Liver (tissue), 9 donors: Measurements from ENCODE around the gene BAAT. TPM values are rescaled to one million over a fixed set of nuclear protein-coding genes. Genes with fewer than 3 reads are reported as not detected.

Experiments
- DNase-seq: peaks from one replicate; pipeline ENCODE4 v3.0.0-alpha.2; 2017; ENCODE audit warnings: low spot score
- H3K27ac ChIP-seq, 2 donors: one replicate each; pipeline ENCODE4 v1.7.0; 2013; ENCODE audit warnings: inconsistent platforms in 2 of 2, low read length in 2 of 2, control low read depth in 1 of 2, low read depth in 1 of 2, mild to moderate bottlenecking in 1 of 2
- H3K27me3 ChIP-seq, 4 donors: one replicate each; pipeline versions ENCODE4 v1.6.1 to v1.7.0; 2013; ENCODE audit warnings: low read length in 3 of 4, inconsistent platforms in 1 of 4, mild to moderate bottlenecking in 1 of 4, moderate library complexity in 1 of 4; ENCODE audit not compliant: control insufficient read depth in 4 of 4, insufficient read depth in 4 of 4
- H3K36me3 ChIP-seq, 4 donors: one replicate each; pipeline versions ENCODE4 v1.6.1 to v1.7.0; 2013; ENCODE audit warnings: low read length in 3 of 4, mild to moderate bottlenecking in 3 of 4, low read depth in 1 of 4, moderate library complexity in 1 of 4; ENCODE audit not compliant: control insufficient read depth in 4 of 4, insufficient read depth in 3 of 4
- H3K4me1 ChIP-seq, 4 donors: one replicate each; pipeline versions ENCODE4 v1.6.1 to v1.7.0; 2013; ENCODE audit warnings: low read length in 3 of 4, mild to moderate bottlenecking in 3 of 4, moderate library complexity in 1 of 4; ENCODE audit not compliant: control insufficient read depth in 4 of 4, insufficient read depth in 4 of 4
- H3K4me3 ChIP-seq, 3 donors: one replicate each; pipeline versions ENCODE4 v1.6.1 to v1.7.0; 2013; ENCODE audit warnings: low read length in 3 of 3, control low read depth in 1 of 3, low read depth in 1 of 3, mild to moderate bottlenecking in 1 of 3
- H3K9ac ChIP-seq, 2 donors: one replicate each; pipeline ENCODE4 v1.7.0; 2013; ENCODE audit warnings: low read length in 2 of 2, mild to moderate bottlenecking in 2 of 2, moderate library complexity in 2 of 2, control low read depth in 1 of 2, low read depth in 1 of 2
- H3K9me3 ChIP-seq, 4 donors: one replicate each; pipeline versions ENCODE4 v1.6.1 to v1.7.0; 2013; ENCODE audit warnings: low read length in 3 of 4; ENCODE audit not compliant: control insufficient read depth in 4 of 4
- EGR1 ChIP-seq, 2 donors: IDR thresholded peaks; 2 replicates each; pipeline ENCODE4 v1.6.1; 2016 to 2018; ENCODE audit warnings: antibody characterized with exemption in 2 of 2, low read depth in 2 of 2
- FOXA1 ChIP-seq: IDR thresholded peaks from 2 replicates; pipeline ENCODE4 v1.6.1; 2016; ENCODE audit warnings: antibody characterized with exemption
- GABPA ChIP-seq, 2 donors: IDR thresholded peaks in 1 of 2; conservative IDR thresholded peaks in 1 of 2; 2 replicates each; pipeline ENCODE4 v1.6.1; 2016; ENCODE audit warnings: antibody characterized with exemption in 2 of 2, mild to moderate bottlenecking in 1 of 2, moderate library complexity in 1 of 2
- HNF4A ChIP-seq, 2 donors: conservative IDR thresholded peaks; 2 replicates each; pipeline ENCODE4 v1.6.1; 2016; ENCODE audit warnings: antibody characterized with exemption in 2 of 2, mild to moderate bottlenecking in 2 of 2
- JUND ChIP-seq, 2 donors: IDR thresholded peaks; 2 replicates each; pipeline ENCODE4 v1.6.1; 2016; ENCODE audit warnings: antibody characterized with exemption in 2 of 2
- NR2F2 ChIP-seq: IDR thresholded peaks from 2 replicates; pipeline ENCODE4 v1.6.1; 2016; ENCODE audit warnings: antibody characterized with exemption
- RAD21 ChIP-seq, 2 donors: IDR thresholded peaks; 2 replicates each; pipeline ENCODE4 v1.6.1; 2016; ENCODE audit warnings: antibody characterized with exemption in 2 of 2, mild to moderate bottlenecking in 2 of 2
- RXRA ChIP-seq, 2 donors: IDR thresholded peaks; 2 replicates each; pipeline ENCODE4 v1.6.1; 2017 to 2018; ENCODE audit warnings: antibody characterized with exemption in 2 of 2, mild to moderate bottlenecking in 1 of 2
- SP1 ChIP-seq: IDR thresholded peaks from 2 replicates; pipeline ENCODE4 v1.6.1; 2018; ENCODE audit warnings: antibody characterized with exemption, mild to moderate bottlenecking
- TAF1 ChIP-seq: conservative IDR thresholded peaks from 2 replicates; pipeline ENCODE4 v1.6.1; 2016; ENCODE audit warnings: antibody characterized with exemption, mild to moderate bottlenecking
- YY1 ChIP-seq: IDR thresholded peaks from 2 replicates; pipeline ENCODE4 v1.6.1; 2016; ENCODE audit warnings: antibody characterized with exemption, mild to moderate bottlenecking
- WGBS: extraction: QIAGEN DNeasy Blood & Tissue Kit; methylation state at CpG from one replicate; pipeline ENCODE4 v1.1.7; 2013; 5-methylcytosine and 5-hydroxymethylcytosine counted together
- polyA plus RNA-seq, 2 donors: library from polyadenylated mRNA; stranded (reverse) in 1 of 2; unstranded in 1 of 2; fragments of 200-250 nt in 1 of 2; fragments of >200 nt in 1 of 2; fragmentation: Nextera tagmentation in 1 of 2; extraction: Ambion mirVana in 1 of 2; gene quantifications; one replicate each; pipeline versions ENCODE4 v1.2.1 to v1.2.3, GENCODE V29; 2013 to 2015
- total RNA-seq, 2 donors: library from RNA; depleted of rRNA; stranded (reverse); fragments of >200 nt; gene quantifications; one replicate each; pipeline ENCODE4 v1.2.3, GENCODE V29; 2014
- TF ChIP-seq, protein P1 (sequence below): IDR thresholded peaks from 2 replicates; pipeline ENCODE4 v1.6.1; 2016; ENCODE audit warnings: antibody characterized with exemption
- TF ChIP-seq, protein P2 (sequence below): IDR thresholded peaks from 2 replicates; pipeline ENCODE4 v1.6.1; 2016; ENCODE audit warnings: antibody characterized with exemption
- TF ChIP-seq, protein P3 (sequence below): IDR thresholded peaks from 2 replicates; pipeline ENCODE4 v1.6.1; 2016; ENCODE audit warnings: antibody characterized with exemption
- TF ChIP-seq, protein P4 (sequence below): fragments of 150-350 bp; IDR thresholded peaks from 2 replicates; pipeline ENCODE4 v1.5.1; 2017; ENCODE audit warnings: improper control_type of control experiment, low read depth, low read length; ENCODE audit not compliant: missing input control
- donor health status: healthy.
- donor health status: healthy.
- donor health status: healthy.
- donor health status: healthy.
- donor health status: healthy.

The BAAT gene
- total and polyA plus RNA-seq, 4 donors: 31.9 to 275 (median 151) TPM

DNA sequence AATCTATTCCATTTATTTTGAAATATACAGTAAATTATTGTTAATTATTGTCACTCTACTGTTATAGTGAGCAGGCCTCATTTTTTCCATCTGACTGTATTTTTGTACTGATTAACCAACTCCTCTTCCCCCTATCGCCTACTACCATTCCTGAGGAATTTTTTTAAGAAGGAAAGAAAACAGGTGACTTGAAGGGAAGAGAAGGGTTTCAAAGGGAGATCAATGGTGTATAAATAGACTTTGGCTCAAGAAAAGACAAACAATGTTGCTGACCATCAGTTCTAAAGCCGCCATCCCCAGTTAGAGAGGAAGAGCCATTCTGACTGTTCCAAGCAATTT is 69.7 kb downstream of the BAAT start:
- Histone ChIP-seq H3K4me1 (peaks cover 13 to 51% (median 29%) of the 10 kb centered on the region in 4 donors), H3K4me3 (no peak overlapping the region), H3K27me3 (no peaks in the 10 kb centered on the region), H3K27ac (peak overlapping the region; percentile 72 to 89), H3K36me3 (no peaks in the 10 kb centered on the region), H3K9me3 (no peaks in the 10 kb centered on the region), H3K9ac (no peak overlapping the region)
- DNase-seq: no peak
- WGBS: 37% methylated on average over 2 of the region's 2 CpGs
- no peak for TF ChIP-seq TAF1
- TF ChIP-seq JUND (IDR thresholded peaks at IDR 0.05): no peak
- no peak for TF ChIP-seq YY1
- TF ChIP-seq SP1: no peak
- TF ChIP-seq, protein P1, sequence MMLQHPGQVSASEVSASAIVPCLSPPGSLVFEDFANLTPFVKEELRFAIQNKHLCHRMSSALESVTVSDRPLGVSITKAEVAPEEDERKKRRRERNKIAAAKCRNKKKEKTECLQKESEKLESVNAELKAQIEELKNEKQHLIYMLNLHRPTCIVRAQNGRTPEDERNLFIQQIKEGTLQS: no peak
- no peak for TF ChIP-seq NR2F2
- no peak for TF ChIP-seq FOXA1
- no peak for TF ChIP-seq RXRA (IDR thresholded peaks at IDR 0.05)
- TF ChIP-seq, protein P2, sequence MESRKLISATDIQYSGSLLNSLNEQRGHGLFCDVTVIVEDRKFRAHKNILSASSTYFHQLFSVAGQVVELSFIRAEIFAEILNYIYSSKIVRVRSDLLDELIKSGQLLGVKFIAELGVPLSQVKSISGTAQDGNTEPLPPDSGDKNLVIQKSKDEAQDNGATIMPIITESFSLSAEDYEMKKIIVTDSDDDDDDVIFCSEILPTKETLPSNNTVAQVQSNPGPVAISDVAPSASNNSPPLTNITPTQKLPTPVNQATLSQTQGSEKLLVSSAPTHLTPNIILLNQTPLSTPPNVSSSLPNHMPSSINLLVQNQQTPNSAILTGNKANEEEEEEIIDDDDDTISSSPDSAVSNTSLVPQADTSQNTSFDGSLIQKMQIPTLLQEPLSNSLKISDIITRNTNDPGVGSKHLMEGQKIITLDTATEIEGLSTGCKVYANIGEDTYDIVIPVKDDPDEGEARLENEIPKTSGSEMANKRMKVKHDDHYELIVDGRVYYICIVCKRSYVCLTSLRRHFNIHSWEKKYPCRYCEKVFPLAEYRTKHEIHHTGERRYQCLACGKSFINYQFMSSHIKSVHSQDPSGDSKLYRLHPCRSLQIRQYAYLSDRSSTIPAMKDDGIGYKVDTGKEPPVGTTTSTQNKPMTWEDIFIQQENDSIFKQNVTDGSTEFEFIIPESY: no peak
- TF ChIP-seq, protein P3, sequence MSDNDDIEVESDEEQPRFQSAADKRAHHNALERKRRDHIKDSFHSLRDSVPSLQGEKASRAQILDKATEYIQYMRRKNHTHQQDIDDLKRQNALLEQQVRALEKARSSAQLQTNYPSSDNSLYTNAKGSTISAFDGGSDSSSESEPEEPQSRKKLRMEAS: no peak

DNA sequence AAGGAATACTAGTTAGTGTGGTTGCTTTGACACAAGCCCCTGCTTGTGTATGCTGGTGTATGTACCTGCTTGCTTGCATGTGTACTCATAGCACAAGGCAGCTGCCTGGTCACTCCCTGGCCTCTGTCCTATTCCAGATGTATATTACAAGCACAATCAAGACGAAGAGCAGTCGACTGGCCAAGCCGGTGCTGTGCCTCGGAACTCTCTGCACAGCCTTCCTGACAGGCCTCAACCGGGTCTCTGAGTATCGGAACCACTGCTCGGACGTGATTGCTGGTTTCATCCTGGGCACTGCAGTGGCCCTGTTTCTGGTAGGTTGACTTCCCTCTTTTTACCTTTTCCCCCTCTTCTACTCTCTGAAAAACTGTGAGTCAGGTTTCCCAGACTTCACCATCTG is 72.1 kb downstream of the BAAT start:
- no peaks in the 10 kb centered on the region for H3K9me3 ChIP-seq
- no peaks in the 10 kb centered on the region for H3K27me3 ChIP-seq
- peaks cover 7 to 44% (median 25%) of the 10 kb centered on the region in 4 donors for H3K4me1 ChIP-seq
- no peaks in the 10 kb centered on the region for H3K36me3 ChIP-seq
- no peak for DNase-seq
- 91% methylated on average over 8 of the region's 8 CpGs for WGBS
- no peak overlapping the region for H3K4me3 ChIP-seq
- no peak overlapping the region for H3K27ac ChIP-seq
- H3K9ac ChIP-seq: no peak overlapping the region
- TF ChIP-seq, protein P2: no peak
- TF ChIP-seq GABPA (IDR thresholded peaks at IDR 0.05 in 1 of 2, conservative IDR thresholded peaks at IDR 0.05 in 1 of 2): no peak
- TF ChIP-seq TAF1: no peak
- no peak for TF ChIP-seq EGR1 (IDR thresholded peaks at IDR 0.05; ENCODE audit: low read depth in 2 of 2)
- TF ChIP-seq, protein P3: no peak

DNA sequence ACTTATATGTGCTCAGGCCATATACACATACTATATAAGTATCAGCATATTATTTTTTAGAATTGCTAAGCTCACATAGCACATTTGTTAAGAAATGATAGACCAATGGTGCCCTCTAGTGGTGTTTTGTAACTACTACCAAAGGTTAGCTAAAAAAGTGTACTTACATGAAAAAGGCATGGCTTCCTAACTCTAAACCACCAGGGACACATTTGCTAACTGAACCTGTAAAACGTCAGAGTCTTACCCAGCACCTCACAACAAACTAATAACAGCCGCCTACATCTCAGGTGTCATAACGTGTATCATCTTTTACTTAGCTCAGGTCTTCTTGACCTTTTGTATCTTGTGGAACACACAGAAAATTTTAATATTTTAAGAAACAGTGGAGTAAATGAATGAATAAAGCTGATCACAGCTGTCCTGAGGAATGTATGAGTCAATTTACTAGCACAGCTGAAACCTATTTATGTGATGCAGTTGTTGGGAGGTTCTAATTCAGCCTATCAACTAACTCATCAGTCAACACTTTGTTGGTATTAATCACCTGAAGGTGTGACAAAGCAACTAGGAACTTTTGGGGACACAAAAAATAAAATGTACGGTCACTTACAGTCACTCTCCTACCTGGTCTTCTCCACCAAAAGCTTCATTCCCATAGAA is 72.9 kb downstream of the BAAT start:
- DNase-seq: no peak
- Histone ChIP-seq H3K9me3 (no peaks in the 10 kb centered on the region), H3K9ac (no peak overlapping the region), H3K27me3 (no peaks in the 10 kb centered on the region), H3K27ac (peak overlapping the region in 1 of 2 donors; percentile 52), H3K36me3 (no peaks in the 10 kb centered on the region), H3K4me3 (no peak overlapping the region), H3K4me1 (peaks cover 3 to 36% (median 18%) of the 10 kb centered on the region in 4 donors)
- WGBS: 23% methylated on average over 4 of the region's 4 CpGs
- TF ChIP-seq, protein P4, sequence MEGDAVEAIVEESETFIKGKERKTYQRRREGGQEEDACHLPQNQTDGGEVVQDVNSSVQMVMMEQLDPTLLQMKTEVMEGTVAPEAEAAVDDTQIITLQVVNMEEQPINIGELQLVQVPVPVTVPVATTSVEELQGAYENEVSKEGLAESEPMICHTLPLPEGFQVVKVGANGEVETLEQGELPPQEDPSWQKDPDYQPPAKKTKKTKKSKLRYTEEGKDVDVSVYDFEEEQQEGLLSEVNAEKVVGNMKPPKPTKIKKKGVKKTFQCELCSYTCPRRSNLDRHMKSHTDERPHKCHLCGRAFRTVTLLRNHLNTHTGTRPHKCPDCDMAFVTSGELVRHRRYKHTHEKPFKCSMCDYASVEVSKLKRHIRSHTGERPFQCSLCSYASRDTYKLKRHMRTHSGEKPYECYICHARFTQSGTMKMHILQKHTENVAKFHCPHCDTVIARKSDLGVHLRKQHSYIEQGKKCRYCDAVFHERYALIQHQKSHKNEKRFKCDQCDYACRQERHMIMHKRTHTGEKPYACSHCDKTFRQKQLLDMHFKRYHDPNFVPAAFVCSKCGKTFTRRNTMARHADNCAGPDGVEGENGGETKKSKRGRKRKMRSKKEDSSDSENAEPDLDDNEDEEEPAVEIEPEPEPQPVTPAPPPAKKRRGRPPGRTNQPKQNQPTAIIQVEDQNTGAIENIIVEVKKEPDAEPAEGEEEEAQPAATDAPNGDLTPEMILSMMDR: peak; percentile 82
- TF ChIP-seq, protein P2: no peak
- TF ChIP-seq FOXA1 (no peak), JUND (IDR thresholded peaks at IDR 0.05) (no peak), HNF4A (conservative IDR thresholded peaks at IDR 0.05) (no peak), RAD21 (IDR thresholded peaks at IDR 0.05) (peak; percentile 93 to 94), EGR1 (IDR thresholded peaks at IDR 0.05; ENCODE audit: low read depth in 2 of 2) (no peak), SP1 (no peak), YY1 (peak; percentile 25)
- TF ChIP-seq, protein P1: no peak
